Measurements from ENCODE around the gene CES2. TPM values are rescaled to one million over a fixed set of nuclear protein-coding genes. Genes with fewer than 3 reads are reported as not detected.

CES2 gene
- total RNA-seq, 1 donor = 42.3 TPM

GRCh38 chr16:66899310-66899944, 35.9 kb upstream of the CES2 start:
- TF ChIP-seq CTCF (IDR thresholded peaks at IDR 0.05; ENCODE audit: extremely low read depth, low read depth, low read length) = no peak
- H3K27me3 ChIP-seq (ENCODE audit: insufficient read depth, low read length) = no peaks in the 10 kb centered on the region
- H3K79me2 ChIP-seq (ENCODE audit: insufficient read depth, low read length) = no peaks in the 10 kb centered on the region
- no peaks in the 10 kb centered on the region for H3K9me3 ChIP-seq (ENCODE audit: low read depth, low read length)
- H3K36me3 ChIP-seq (ENCODE audit: insufficient read depth, low read length) = no peaks in the 10 kb centered on the region
- peak overlapping the region; percentile 38 for H2AFZ ChIP-seq (ENCODE audit: low read length)
- no peak overlapping the region for H3K4me3 ChIP-seq (ENCODE audit: insufficient read depth, low read length)
- H3K4me1 ChIP-seq (ENCODE audit: insufficient read depth, low read length) = peaks cover 35% of the 10 kb centered on the region
- H3K4me2 ChIP-seq (ENCODE audit: insufficient read depth, low read length) = peak overlapping the region; percentile 40
- H4K20me1 ChIP-seq (ENCODE audit: insufficient read depth, low read length) = no peaks in the 10 kb centered on the region
- DNase-seq (ENCODE audit: insufficient read length, low spot score, missing footprints) = peak; percentile 61
- H3K27ac ChIP-seq (ENCODE audit: low read depth, low read length) = peak overlapping the region; percentile 32

- Histone ChIP-seq H3K4me2 (ENCODE audit: insufficient read depth, low read length) (peak overlapping the region; percentile 40), H3K9me3 (ENCODE audit: low read depth, low read length) (no peaks in the 10 kb centered on the region), H3K36me3 (ENCODE audit: insufficient read depth, low read length) (no peaks in the 10 kb centered on the region), H3K4me1 (ENCODE audit: insufficient read depth, low read length) (peaks cover 35% of the 10 kb centered on the region), H2AFZ (ENCODE audit: low read length) (peak overlapping the region; percentile 38), H3K4me3 (ENCODE audit: insufficient read depth, low read length) (no peak overlapping the region), H3K79me2 (ENCODE audit: insufficient read depth, low read length) (no peaks in the 10 kb centered on the region), H3K27me3 (ENCODE audit: insufficient read depth, low read length) (no peaks in the 10 kb centered on the region), H3K27ac (ENCODE audit: low read depth, low read length) (peak overlapping the region; percentile 32), H4K20me1 (ENCODE audit: insufficient read depth, low read length) (no peaks in the 10 kb centered on the region)
- TF ChIP-seq CTCF (IDR thresholded peaks at IDR 0.05; ENCODE audit: extremely low read depth, low read depth, low read length) = no peak
- peak; percentile 93 for DNase-seq (ENCODE audit: insufficient read length, low spot score, missing footprints)
These were observed 35.2 kb upstream of the CES2 start for GRCh38 chr16:66899945-66900710.

- TF ChIP-seq CTCF (IDR thresholded peaks at IDR 0.05; ENCODE audit: extremely low read depth, low read depth, low read length) = no peak
- H3K4me1 ChIP-seq (ENCODE audit: insufficient read depth, low read length) = peaks cover 35% of the 10 kb centered on the region
- H3K36me3 ChIP-seq (ENCODE audit: insufficient read depth, low read length) = no peaks in the 10 kb centered on the region
- no peaks in the 10 kb centered on the region for H3K27me3 ChIP-seq (ENCODE audit: insufficient read depth, low read length)
- H3K79me2 ChIP-seq (ENCODE audit: insufficient read depth, low read length) = no peaks in the 10 kb centered on the region
- peak; percentile 65 for DNase-seq (ENCODE audit: insufficient read length, low spot score, missing footprints)
- H3K4me3 ChIP-seq (ENCODE audit: insufficient read depth, low read length) = no peak overlapping the region
- H3K27ac ChIP-seq (ENCODE audit: low read depth, low read length) = no peak overlapping the region
- H3K4me2 ChIP-seq (ENCODE audit: insufficient read depth, low read length) = peak overlapping the region; percentile 40
- peak overlapping the region; percentile 58 for H2AFZ ChIP-seq (ENCODE audit: low read length)
- H3K9me3 ChIP-seq (ENCODE audit: low read depth, low read length) = no peaks in the 10 kb centered on the region
- no peaks in the 10 kb centered on the region for H4K20me1 ChIP-seq (ENCODE audit: insufficient read depth, low read length)
These were observed 34.4 kb upstream of the CES2 start for GRCh38 chr16:66900721-66901441.

GRCh38 chr16:66901626-66902025, 33.7 kb upstream of the CES2 start:
- no peak for TF ChIP-seq CTCF (IDR thresholded peaks at IDR 0.05; ENCODE audit: extremely low read depth, low read depth, low read length)
- no peaks in the 10 kb centered on the region for H3K9me3 ChIP-seq (ENCODE audit: low read depth, low read length)
- H2AFZ ChIP-seq (ENCODE audit: low read length) = no peak overlapping the region
- DNase-seq (ENCODE audit: insufficient read length, low spot score, missing footprints) = peak; percentile 52
- no peak overlapping the region for H3K4me3 ChIP-seq (ENCODE audit: insufficient read depth, low read length)
- no peaks in the 10 kb centered on the region for H3K27me3 ChIP-seq (ENCODE audit: insufficient read depth, low read length)
- peaks cover 35% of the 10 kb centered on the region for H3K4me1 ChIP-seq (ENCODE audit: insufficient read depth, low read length)
- no peaks in the 10 kb centered on the region for H4K20me1 ChIP-seq (ENCODE audit: insufficient read depth, low read length)
- H3K79me2 ChIP-seq (ENCODE audit: insufficient read depth, low read length) = no peaks in the 10 kb centered on the region
- H3K27ac ChIP-seq (ENCODE audit: low read depth, low read length) = no peak overlapping the region
- no peak overlapping the region for H3K4me2 ChIP-seq (ENCODE audit: insufficient read depth, low read length)
- no peaks in the 10 kb centered on the region for H3K36me3 ChIP-seq (ENCODE audit: insufficient read depth, low read length)

Data from osteoblast (primary cell).